ENCODE data around the gene MAN2B2.

The MAN2B2 gene

DNA sequence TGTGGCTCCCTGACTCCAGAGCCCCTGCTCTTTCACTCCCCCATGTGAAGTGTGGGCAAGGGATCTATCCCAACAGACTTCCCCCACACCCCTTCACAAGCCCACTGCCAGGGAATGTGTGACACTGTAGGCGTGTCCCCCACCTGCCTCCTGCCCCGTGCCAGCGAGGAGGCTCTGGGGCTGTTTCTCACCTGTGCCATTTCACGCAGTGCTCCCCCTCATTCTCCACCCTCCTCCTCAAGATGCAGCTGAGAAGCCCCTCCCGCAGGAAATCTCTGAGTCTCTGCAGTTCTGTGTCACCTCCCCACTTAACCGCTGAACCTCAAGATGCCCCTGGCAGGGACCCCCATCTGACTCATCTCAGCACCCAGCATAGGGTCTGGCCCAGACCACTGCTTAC lies 5.4 kb downstream of the MAN2B2 start:
- Histone ChIP-seq H2AFZ (ENCODE audit: low read depth, low read length, severe bottlenecking) (no peak overlapping the region), H3K4me3 (ENCODE audit: insufficient read depth, low read length, poor library complexity, severe bottlenecking) (no peak overlapping the region), H3K9ac (ENCODE audit: low read length) (no peak overlapping the region), H4K20me1 (ENCODE audit: low read depth, low read length) (no peaks in the 10 kb centered on the region), H3F3A (ENCODE audit: insufficient read depth) (0 out of 2 replicates have a peak, but pooled peaks cover 4% of the 10 kb centered on the region), H3K4me2 (ENCODE audit: low read depth, low read length, poor library complexity, severe bottlenecking) (no peak overlapping the region), H3K27ac (ENCODE audit: low read depth, low read length) (no peak overlapping the region), H3K36me3 (ENCODE audit: low read length) (peaks cover 10% of the 10 kb centered on the region), H3K9me3 (ENCODE audit: insufficient read depth, low read length) (no peaks in the 10 kb centered on the region), H3K9me2 (replicated peaks; ENCODE audit: insufficient read depth, low read length) (no peaks in the 10 kb centered on the region), H3K79me2 (ENCODE audit: insufficient read depth, low read length) (no peaks in the 10 kb centered on the region; the same call in 1 of the 2 replicates), H3K27me3 (ENCODE audit: low read length) (no peaks in the 10 kb centered on the region)
- no peak for TF ChIP-seq EZH2phosphoT487 (conservative IDR thresholded peaks at IDR 0.05; ENCODE audit: low read length)
- TF ChIP-seq, protein P1, sequence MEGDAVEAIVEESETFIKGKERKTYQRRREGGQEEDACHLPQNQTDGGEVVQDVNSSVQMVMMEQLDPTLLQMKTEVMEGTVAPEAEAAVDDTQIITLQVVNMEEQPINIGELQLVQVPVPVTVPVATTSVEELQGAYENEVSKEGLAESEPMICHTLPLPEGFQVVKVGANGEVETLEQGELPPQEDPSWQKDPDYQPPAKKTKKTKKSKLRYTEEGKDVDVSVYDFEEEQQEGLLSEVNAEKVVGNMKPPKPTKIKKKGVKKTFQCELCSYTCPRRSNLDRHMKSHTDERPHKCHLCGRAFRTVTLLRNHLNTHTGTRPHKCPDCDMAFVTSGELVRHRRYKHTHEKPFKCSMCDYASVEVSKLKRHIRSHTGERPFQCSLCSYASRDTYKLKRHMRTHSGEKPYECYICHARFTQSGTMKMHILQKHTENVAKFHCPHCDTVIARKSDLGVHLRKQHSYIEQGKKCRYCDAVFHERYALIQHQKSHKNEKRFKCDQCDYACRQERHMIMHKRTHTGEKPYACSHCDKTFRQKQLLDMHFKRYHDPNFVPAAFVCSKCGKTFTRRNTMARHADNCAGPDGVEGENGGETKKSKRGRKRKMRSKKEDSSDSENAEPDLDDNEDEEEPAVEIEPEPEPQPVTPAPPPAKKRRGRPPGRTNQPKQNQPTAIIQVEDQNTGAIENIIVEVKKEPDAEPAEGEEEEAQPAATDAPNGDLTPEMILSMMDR (IDR thresholded peaks at IDR 0.05; ENCODE audit: insufficient read depth, low read length, poor library complexity, severe bottlenecking): no peak

DNA sequence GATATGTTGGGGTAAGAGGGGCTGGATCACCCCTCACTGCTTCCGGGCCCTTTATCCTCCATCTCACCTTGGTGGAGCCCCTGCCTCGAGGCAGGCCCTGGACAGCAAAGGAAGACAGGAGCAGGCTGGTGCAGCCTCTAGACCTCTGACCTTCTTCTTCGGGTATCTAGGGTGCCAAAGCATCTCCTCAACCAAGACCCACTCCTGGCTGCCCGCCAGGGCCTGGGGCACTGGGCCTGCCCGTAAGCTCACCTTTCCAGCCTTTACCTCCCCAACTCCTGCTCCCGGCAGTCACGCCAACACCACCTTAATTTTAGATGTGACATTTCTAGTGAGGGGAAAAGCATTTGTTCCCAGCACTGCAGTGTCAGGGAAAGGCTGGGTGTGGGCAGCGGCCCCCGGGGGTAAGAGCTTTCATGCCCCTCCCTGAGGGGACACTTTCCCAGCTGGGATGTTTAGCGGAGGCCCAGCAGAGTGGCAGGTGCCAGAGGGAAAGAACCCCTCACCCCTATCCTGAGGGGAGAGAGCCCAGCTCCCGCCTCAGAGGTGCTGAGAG lies 6.7 kb downstream of the MAN2B2 start:
- H3K9ac ChIP-seq (ENCODE audit: low read length): no peak overlapping the region
- no peaks in the 10 kb centered on the region for H3K79me2 ChIP-seq (ENCODE audit: insufficient read depth, low read length)
- peaks cover 10% of the 10 kb centered on the region for H3K36me3 ChIP-seq (ENCODE audit: low read length)
- H3K27me3 ChIP-seq (ENCODE audit: low read length): no peaks in the 10 kb centered on the region
- no peak overlapping the region for H3K4me3 ChIP-seq (ENCODE audit: insufficient read depth, low read length, poor library complexity, severe bottlenecking)
- H4K20me1 ChIP-seq (ENCODE audit: low read depth, low read length): no peaks in the 10 kb centered on the region
- H3K9me2 ChIP-seq (replicated peaks; ENCODE audit: insufficient read depth, low read length): no peaks in the 10 kb centered on the region
- H3F3A ChIP-seq (ENCODE audit: insufficient read depth): 0 out of 2 replicates have a peak, but pooled peaks cover 4% of the 10 kb centered on the region
- no peak overlapping the region for H2AFZ ChIP-seq (ENCODE audit: low read depth, low read length, severe bottlenecking)
- H3K9me3 ChIP-seq (ENCODE audit: insufficient read depth, low read length): no peaks in the 10 kb centered on the region
- no peak overlapping the region for H3K4me2 ChIP-seq (ENCODE audit: low read depth, low read length, poor library complexity, severe bottlenecking)
- no peak overlapping the region for H3K27ac ChIP-seq (ENCODE audit: low read depth, low read length)
- TF ChIP-seq, protein P1 (IDR thresholded peaks at IDR 0.05; ENCODE audit: insufficient read depth, low read length, poor library complexity, severe bottlenecking): no peak
- TF ChIP-seq EZH2phosphoT487 (conservative IDR thresholded peaks at IDR 0.05; ENCODE audit: low read length): no peak

DNA sequence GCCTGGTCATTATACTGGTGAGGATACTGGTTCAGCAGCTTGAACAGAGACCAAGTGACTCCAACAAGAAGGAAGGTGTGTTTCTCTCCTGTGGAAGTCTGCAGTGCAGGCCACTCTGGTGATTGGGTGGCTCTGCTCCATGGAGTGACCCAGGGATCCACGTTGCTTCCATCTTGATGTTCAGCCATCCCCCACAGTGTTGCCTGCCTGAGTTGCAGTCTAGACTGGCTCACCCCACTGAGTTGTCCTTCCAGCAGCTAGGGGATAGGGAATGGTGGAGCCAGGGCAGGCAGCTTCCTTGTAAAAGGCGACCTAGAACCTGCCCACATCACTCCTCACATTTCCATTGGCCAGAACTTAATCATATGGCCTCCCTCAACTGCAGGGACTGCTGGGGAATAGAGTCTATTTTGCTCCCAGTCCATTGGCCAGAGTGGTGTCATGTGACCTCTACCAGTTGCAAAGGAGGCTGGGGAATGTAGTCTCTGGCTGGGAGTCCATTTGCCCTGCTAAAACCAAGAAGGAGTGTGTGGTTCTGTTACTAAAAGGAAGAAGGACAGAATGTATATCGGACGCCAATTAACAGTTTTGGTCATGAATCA lies 8.0 kb downstream of the MAN2B2 start:
- Histone ChIP-seq H4K20me1 (ENCODE audit: low read depth, low read length) (no peaks in the 10 kb centered on the region), H3K36me3 (ENCODE audit: low read length) (peaks cover 10% of the 10 kb centered on the region), H3K79me2 (ENCODE audit: insufficient read depth, low read length) (no peaks in the 10 kb centered on the region), H3K27me3 (ENCODE audit: low read length) (no peaks in the 10 kb centered on the region), H3K4me3 (ENCODE audit: insufficient read depth, low read length, poor library complexity, severe bottlenecking) (no peak overlapping the region), H3K9me3 (ENCODE audit: insufficient read depth, low read length) (no peaks in the 10 kb centered on the region), H3K9me2 (replicated peaks; ENCODE audit: insufficient read depth, low read length) (no peaks in the 10 kb centered on the region), H2AFZ (ENCODE audit: low read depth, low read length, severe bottlenecking) (no peak overlapping the region), H3K9ac (ENCODE audit: low read length) (no peak overlapping the region), H3F3A (ENCODE audit: insufficient read depth) (0 out of 2 replicates have a peak, but pooled peaks cover 4% of the 10 kb centered on the region), H3K27ac (ENCODE audit: low read depth, low read length) (no peak overlapping the region), H3K4me2 (ENCODE audit: low read depth, low read length, poor library complexity, severe bottlenecking) (no peak overlapping the region)
- TF ChIP-seq, protein P1 (IDR thresholded peaks at IDR 0.05; ENCODE audit: insufficient read depth, low read length, poor library complexity, severe bottlenecking): no peak
- TF ChIP-seq EZH2phosphoT487 (conservative IDR thresholded peaks at IDR 0.05; ENCODE audit: low read length): no peak
